NB4 (cell line): ENCODE results near the gene SOX6.

Experiments
- DNase-seq: peaks from one replicate; pipeline ENCODE4 v3.0.0; 2010; ENCODE audit warnings: low read depth
- H3K4me3 ChIP-seq: one replicate; pipeline ENCODE4 v1.5.1; 2011; ENCODE audit warnings: mild to moderate bottlenecking, low read depth, low read length, moderate library complexity
- CTCF ChIP-seq: IDR thresholded peaks from one replicate; pipeline ENCODE4 v1.5.1; 2012; ENCODE audit warnings: low read depth, low read length
- MAX ChIP-seq: IDR thresholded peaks from 2 replicates; pipeline ENCODE4 v1.6.1; 2011; ENCODE audit warnings: low read depth, low read length
- MYC ChIP-seq: IDR thresholded peaks from 2 replicates; pipeline ENCODE4 v1.6.1; 2011; ENCODE audit warnings: low read depth, low read length
- POLR2A ChIP-seq: IDR thresholded peaks from 2 replicates; pipeline ENCODE4 v1.6.1; 2011; ENCODE audit warnings: mild to moderate bottlenecking; ENCODE audit not compliant: insufficient read length; ENCODE audit errors: extremely low read depth

SOX6 gene

GRCh38 chr11:16215352-16215751 is 141.0 kb downstream of the SOX6 start:
- TF ChIP-seq POLR2A: no peak
- no peak for TF ChIP-seq MYC
- no peak for TF ChIP-seq CTCF
- TF ChIP-seq MAX: no peak
- no peak for DNase-seq
- no peak overlapping the region for H3K4me3 ChIP-seq

GRCh38 chr11:16211407-16211806 is 144.9 kb downstream of the SOX6 start:
- TF ChIP-seq CTCF (no peak), MAX (no peak), POLR2A (no peak), MYC (no peak)
- no peak overlapping the region for H3K4me3 ChIP-seq
- DNase-seq: no peak

- DNase-seq: no peak
- TF ChIP-seq MAX (no peak), POLR2A (no peak), MYC (no peak), CTCF (no peak)
- no peak overlapping the region for H3K4me3 ChIP-seq
These were observed 152.1 kb downstream of the SOX6 start for GRCh38 chr11:16204261-16204660.

- DNase-seq: no peak
- no peak for TF ChIP-seq MYC
- no peak for TF ChIP-seq POLR2A
- no peak for TF ChIP-seq MAX
- TF ChIP-seq CTCF: no peak
- no peak overlapping the region for H3K4me3 ChIP-seq
These were observed 160.7 kb downstream of the SOX6 start for GRCh38 chr11:16195651-16196050.

- no peak for DNase-seq
- H3K4me3 ChIP-seq: no peak overlapping the region
- TF ChIP-seq MYC (no peak), POLR2A (no peak), MAX (no peak), CTCF (no peak)
These were observed 161.8 kb downstream of the SOX6 start for GRCh38 chr11:16194566-16194965.

GRCh38 chr11:16193897-16194381 is 162.4 kb downstream of the SOX6 start:
- DNase-seq: no peak
- no peak for TF ChIP-seq POLR2A
- no peak overlapping the region for H3K4me3 ChIP-seq
